ENCODE results near the gene DICER1.

The DICER1 gene

GRCh38 chr14:95128140-95128539, 29.2 kb downstream of the DICER1 start:
- no peak for DNase-seq
- H3K27me3 ChIP-seq, result no peaks in the 10 kb centered on the region
- intact Hi-C loops (cut with DNase I; ENCODE audit: low total_unique reads), result no loop called here
- H3K4me1 ChIP-seq, result no peaks in the 10 kb centered on the region
- H3K4me3 ChIP-seq, result no peak overlapping the region
- no peaks in the 10 kb centered on the region for H3K9me3 ChIP-seq
- H3K36me3 ChIP-seq, result peaks cover 26 to 61% (median 48%) of the 10 kb centered on the region in 3 donors
- H3K27ac ChIP-seq, result no peak overlapping the region
- TF ChIP-seq CTCF (IDR thresholded peaks at IDR 0.05), result no peak

GRCh38 chr14:95127531-95127911, 29.8 kb downstream of the DICER1 start:
- no peaks in the 10 kb centered on the region for H3K9me3 ChIP-seq
- no peak overlapping the region for H3K27ac ChIP-seq
- peaks cover 25 to 55% (median 44%) of the 10 kb centered on the region in 3 donors for H3K36me3 ChIP-seq
- no peaks in the 10 kb centered on the region for H3K4me1 ChIP-seq
- TF ChIP-seq CTCF (IDR thresholded peaks at IDR 0.05), result no peak
- intact Hi-C loops (cut with DNase I; ENCODE audit: low total_unique reads), result no loop called here
- H3K4me3 ChIP-seq, result no peak overlapping the region
- no peaks in the 10 kb centered on the region for H3K27me3 ChIP-seq
- no peak for DNase-seq

GRCh38 chr14:95126906-95127530, 30.3 kb downstream of the DICER1 start:
- TF ChIP-seq CTCF (IDR thresholded peaks at IDR 0.05), result no peak
- H3K27ac ChIP-seq, result no peak overlapping the region
- no peaks in the 10 kb centered on the region for H3K9me3 ChIP-seq
- H3K4me3 ChIP-seq, result no peak overlapping the region
- intact Hi-C loops (cut with DNase I; ENCODE audit: low total_unique reads), result no loop called here
- H3K27me3 ChIP-seq, result no peaks in the 10 kb centered on the region
- peaks cover 20 to 57% (median 42%) of the 10 kb centered on the region in 3 donors for H3K36me3 ChIP-seq
- H3K4me1 ChIP-seq, result no peaks in the 10 kb centered on the region
- no peak for DNase-seq

- no peaks in the 10 kb centered on the region for H3K4me1 ChIP-seq
- H3K27me3 ChIP-seq, result no peaks in the 10 kb centered on the region
- intact Hi-C loops (cut with DNase I; ENCODE audit: low total_unique reads), result no loop called here
- no peak for DNase-seq
- no peak overlapping the region for H3K27ac ChIP-seq
- H3K9me3 ChIP-seq, result no peaks in the 10 kb centered on the region
- no peak overlapping the region for H3K4me3 ChIP-seq
- TF ChIP-seq CTCF (IDR thresholded peaks at IDR 0.05), result no peak
- peaks cover 13 to 48% (median 39%) of the 10 kb centered on the region in 3 donors for H3K36me3 ChIP-seq
Observed at GRCh38 chr14:95125915-95126314, 31.4 kb downstream of the DICER1 start.

- intact Hi-C loops (cut with DNase I; ENCODE audit: low total_unique reads), result no loop called here
- Histone ChIP-seq H3K4me1 (peaks cover 0 to 3% (median 0%) of the 10 kb centered on the region in 4 donors), H3K4me3 (no peak overlapping the region), H3K27ac (no peak overlapping the region), H3K36me3 (peaks cover 17 to 49% (median 33%) of the 10 kb centered on the region in 3 donors), H3K9me3 (no peaks in the 10 kb centered on the region), H3K27me3 (no peaks in the 10 kb centered on the region)
- no peak for DNase-seq
- TF ChIP-seq CTCF (IDR thresholded peaks at IDR 0.05), result no peak
Observed at GRCh38 chr14:95125221-95125620, 32.1 kb downstream of the DICER1 start.
